Middle frontal gyrus (tissue), 1 donor: ENCODE measurements around the gene C2CD4C.
"Not testable (repeated sequence)": the region's sequence is repeated elsewhere in the genome, so short reads cannot be mapped to it uniquely, and the experiment has no call there.

Source experiments
- DNase-seq: peaks from one replicate; pipeline ENCODE4 v3.0.0-alpha.2; 2015; ENCODE audit warnings: low spot score; ENCODE audit errors: extremely low spot score

C2CD4C gene

GRCh38 chr19:408902-409515 lies at the start of gene C2CD4C:
Gene C2CD4C (minus strand): TSS chr19:409147. CDS start chr19:408361, 786 bp downstream.
- no peak for DNase-seq

GRCh38 chr19:458091-459042 lies 49.4 kb upstream of the C2CD4C start:
- no peak for DNase-seq

- DNase-seq, result no peak
Observed at GRCh38 chr19:457636-458035, 48.7 kb upstream of the C2CD4C start.

DNA sequence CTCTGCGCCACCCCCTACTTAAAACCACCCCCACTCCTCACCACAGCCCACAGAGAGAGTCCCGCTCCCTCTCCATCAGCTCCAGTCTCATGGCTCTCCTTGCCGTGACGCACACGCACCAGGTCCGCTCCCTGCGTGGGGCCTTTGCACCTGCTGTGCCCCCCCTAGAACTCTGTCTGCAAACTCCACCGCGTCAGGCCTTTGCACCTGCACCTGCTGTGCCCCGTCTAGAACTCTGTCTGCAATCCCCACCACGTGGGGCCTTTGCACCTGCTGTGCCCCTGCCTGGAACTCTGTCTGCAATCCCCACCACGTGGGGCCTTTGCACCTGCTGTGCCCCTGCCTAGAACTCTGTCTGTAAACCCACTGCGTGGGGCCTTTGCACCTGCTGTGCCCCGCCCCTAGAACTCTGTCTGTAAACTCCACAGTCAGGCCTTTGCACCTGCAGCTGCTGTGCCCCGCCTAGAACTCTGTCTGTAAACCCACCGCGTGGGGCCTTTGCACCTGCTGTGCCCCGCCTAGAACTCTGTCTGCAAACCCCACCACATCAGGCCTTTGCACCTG lies 47.7 kb upstream of the C2CD4C start:
- DNase-seq, result no peak

GRCh38 chr19:455851-456546 lies 47.1 kb upstream of the C2CD4C start:
- no peak for DNase-seq

DNA sequence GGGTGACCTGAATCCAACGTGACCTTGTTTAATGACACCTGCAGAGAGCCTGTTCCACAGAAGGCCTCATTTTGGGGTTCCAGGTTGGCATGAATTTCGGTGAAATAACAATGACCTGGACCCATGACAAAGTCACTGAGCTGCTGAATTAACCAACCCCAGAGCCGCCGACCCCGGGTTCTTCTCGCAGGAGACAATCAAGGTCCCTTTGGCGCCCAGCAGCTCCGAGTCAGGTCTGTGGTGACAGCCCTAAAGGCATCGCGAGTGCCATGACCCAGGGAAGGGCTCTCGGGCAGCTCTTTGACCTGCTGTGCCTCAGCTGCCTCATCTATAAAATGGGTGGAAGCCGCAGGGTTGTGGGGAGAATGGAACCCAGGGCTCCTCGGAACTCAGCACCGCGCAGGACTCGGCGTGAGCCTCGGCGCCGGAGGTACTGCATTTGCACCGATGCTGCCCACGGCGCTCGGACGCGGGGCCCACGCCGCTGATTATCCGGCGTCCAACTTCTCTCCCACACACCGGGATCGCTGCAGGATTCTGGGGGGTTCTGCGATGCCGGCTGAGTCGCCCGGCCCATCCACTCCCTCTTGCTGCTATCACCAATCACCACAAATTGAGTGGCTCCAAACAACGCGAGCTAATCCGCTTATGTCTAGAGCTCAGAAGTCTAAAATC lies 46.2 kb upstream of the C2CD4C start:
- no peak for DNase-seq

DNA sequence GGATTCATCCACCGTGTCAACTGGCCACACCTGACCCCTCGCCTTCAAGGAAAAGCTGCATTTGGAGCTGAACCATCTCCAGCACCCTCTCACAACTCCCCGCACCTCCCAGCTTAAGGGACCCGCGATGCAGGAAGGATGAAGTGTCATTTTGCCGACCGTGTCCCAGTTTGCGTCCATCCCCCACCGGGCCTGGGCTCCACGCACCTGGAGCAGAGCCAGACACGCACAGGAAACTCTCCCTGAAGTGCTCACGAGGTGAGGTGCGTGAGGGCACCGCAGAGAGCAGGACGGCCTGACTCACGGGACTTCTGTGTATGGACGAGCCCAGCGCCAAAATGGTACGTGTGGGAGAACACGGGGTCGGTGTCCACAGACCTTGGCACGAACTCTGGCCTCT lies 44.7 kb upstream of the C2CD4C start:
- no peak for DNase-seq

DNA sequence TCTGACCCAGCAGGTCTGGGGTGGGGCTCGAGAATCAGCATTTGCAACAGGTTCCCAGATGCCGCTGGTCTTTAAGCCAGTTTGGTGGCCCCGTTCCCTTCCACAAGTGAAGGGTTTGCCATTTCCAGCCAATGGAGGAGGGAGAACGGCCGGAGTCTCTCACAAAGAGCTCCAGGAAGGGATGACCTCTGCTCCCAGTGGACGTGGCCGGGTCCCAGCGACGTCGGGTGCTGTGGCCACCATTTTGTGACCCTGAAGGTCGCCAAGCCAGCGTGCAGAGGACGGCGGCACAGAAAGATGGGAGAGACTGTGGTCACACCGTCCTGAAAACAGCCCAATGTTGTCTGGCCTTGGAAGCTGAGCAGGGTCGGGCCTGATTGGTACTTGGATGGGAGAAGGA lies 43.9 kb upstream of the C2CD4C start:
- no peak for DNase-seq

DNA sequence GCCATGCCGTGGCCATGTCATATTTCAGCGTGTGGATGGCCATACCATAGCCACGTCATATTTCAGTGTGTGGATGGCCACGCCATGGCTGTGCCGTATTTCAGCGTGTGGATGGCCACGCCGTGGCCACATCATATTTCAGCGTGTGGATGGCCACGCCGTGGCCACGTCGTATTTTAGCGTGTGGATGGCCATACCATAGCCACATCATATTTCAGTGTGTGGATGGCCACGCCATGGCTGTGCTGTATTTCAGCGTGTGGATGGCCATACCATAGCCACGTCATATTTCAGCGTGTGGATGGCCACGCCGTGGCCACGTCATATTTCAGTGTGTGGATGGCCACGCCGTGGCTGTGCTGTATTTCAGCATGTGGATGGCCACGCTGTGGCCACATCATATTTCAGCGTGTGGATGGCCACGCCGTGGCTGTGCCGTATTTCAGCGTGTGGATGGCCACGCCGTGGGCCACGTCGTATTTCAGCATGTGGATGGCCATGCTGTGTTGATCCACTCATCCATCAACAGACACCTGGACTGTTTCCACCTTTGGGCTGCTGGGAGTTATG lies 42.0 kb upstream of the C2CD4C start:
- DNase-seq, result not testable (repeated sequence)

DNA sequence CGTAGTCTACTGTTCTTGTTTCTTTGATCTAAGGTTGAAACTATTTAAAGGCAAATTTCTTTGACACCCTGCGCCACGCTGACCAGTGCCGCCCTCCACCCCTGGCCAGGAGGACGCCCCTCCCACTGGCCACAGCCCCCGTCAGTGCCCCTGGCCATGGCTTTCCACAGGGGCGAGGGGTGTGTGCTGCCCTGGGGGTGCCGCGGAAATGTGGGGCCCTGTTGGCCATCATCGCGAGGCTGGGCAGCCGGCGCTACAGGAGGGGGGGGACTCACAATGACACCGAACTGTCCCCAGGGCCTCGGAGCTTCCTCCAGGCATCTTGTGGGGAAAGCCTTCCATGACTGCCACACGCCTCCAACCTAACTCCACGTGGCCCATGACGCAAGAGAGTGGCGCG lies 41.0 kb upstream of the C2CD4C start:
- no peak for DNase-seq

GRCh38 chr19:447816-448560 lies 39.0 kb upstream of the C2CD4C start:
- no peak for DNase-seq

DNA sequence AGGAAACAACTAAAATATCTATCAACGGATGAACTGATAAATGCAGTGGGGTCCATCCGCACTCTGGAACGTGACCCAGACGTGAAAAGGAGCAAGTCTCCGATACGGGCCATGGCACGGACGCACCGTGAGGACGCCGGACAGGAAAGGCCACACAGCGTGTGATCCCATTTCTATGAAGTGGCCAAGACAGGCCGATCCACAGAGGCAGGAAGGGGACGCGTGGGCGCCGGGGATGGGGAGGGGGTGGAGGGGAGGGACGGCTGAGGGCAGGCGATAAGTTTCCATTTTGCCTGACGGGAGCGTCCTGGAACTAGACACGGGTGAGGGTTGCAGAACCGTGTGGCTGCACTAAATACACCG lies 38.1 kb upstream of the C2CD4C start:
- DNase-seq, result no peak

GRCh38 chr19:444677-445210 lies 35.8 kb upstream of the C2CD4C start:
- DNase-seq, result no peak

DNA sequence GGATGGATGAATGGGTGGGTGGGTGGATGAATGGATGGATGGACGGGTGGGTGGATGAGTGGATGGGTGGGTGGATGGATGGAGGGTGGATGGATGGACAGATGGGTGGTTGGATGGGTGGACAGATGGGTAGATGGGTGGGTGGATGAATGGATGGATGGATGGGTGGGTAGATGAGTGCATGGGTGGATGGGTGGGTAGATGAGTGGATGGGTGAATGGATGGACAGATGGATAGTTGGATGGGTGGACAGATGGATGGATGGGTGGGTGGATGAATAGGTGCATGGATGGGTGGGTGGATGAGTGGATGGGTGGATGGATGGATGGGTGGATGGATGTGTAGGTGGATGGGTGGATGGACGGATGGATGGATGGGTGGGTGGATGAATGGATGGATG lies 34.1 kb upstream of the C2CD4C start:
- no peak for DNase-seq

- DNase-seq, result no peak
Observed at GRCh38 chr19:442085-442484, 33.1 kb upstream of the C2CD4C start.

GRCh38 chr19:441213-441836 lies 32.4 kb upstream of the C2CD4C start:
- no peak for DNase-seq

- no peak for DNase-seq
Observed at GRCh38 chr19:440391-441212, 31.7 kb upstream of the C2CD4C start.

GRCh38 chr19:439167-439900 lies 30.4 kb upstream of the C2CD4C start:
- no peak for DNase-seq
